Stimulated activated CD8-positive, alpha-beta memory T cell treated with anti-CD3 and anti-CD28 coated beads, Interleukin-7, amount 100 ng/mL, for 48 hours (primary cell): ENCODE measurements around the gene RAB8B.

Source experiments
- DNase-seq, 2 donors: peaks; one replicate each; pipeline ENCODE4 v3.0.0-alpha.2; 2020; ENCODE audit warnings: low read depth in 1 of 2; ENCODE audit errors: extremely low read depth in 1 of 2

The RAB8B gene

GRCh38 chr15:63260791-63261190, 71.4 kb downstream of the RAB8B start:
- no peak for DNase-seq

GRCh38 chr15:63261311-63261710, 71.9 kb downstream of the RAB8B start:
- no peak for DNase-seq

- DNase-seq: no peak
These were observed 74.1 kb downstream of the RAB8B start for GRCh38 chr15:63263519-63263918.

- DNase-seq: no peak
These were observed 75.4 kb downstream of the RAB8B start for GRCh38 chr15:63264688-63265293.

GRCh38 chr15:63274427-63274826, 85.0 kb downstream of the RAB8B start:
- DNase-seq: no peak

GRCh38 chr15:63276342-63277037, 87.1 kb downstream of the RAB8B start:
- DNase-seq: no peak

- DNase-seq: peak; percentile 52 to 55
These were observed 87.9 kb downstream of the RAB8B start, which contains the start of gene APH1B for GRCh38 chr15:63277038-63277892. Gene APH1B, plus strand, starts transcription at chr15:63277605. Its CDS starts 19 bp downstream, at chr15:63277624.

- DNase-seq: no peak
These were observed 88.6 kb downstream of the RAB8B start for GRCh38 chr15:63277893-63278456.

GRCh38 chr15:63283126-63283525, 93.7 kb downstream of the RAB8B start:
- no peak for DNase-seq

GRCh38 chr15:63284335-63284734, 94.9 kb downstream of the RAB8B start:
- DNase-seq: no peak

GRCh38 chr15:63287109-63287508, 97.7 kb downstream of the RAB8B start:
- DNase-seq: no peak

- no peak for DNase-seq
These were observed 98.9 kb downstream of the RAB8B start for GRCh38 chr15:63288342-63288741.

GRCh38 chr15:63288778-63289378, 99.5 kb downstream of the RAB8B start:
- DNase-seq: no peak

GRCh38 chr15:63291507-63291906, 102.1 kb downstream of the RAB8B start:
- no peak for DNase-seq

GRCh38 chr15:63292241-63292640, 102.8 kb downstream of the RAB8B start:
- no peak for DNase-seq

- DNase-seq: no peak
These were observed 103.4 kb downstream of the RAB8B start for GRCh38 chr15:63292771-63293170.

GRCh38 chr15:63294359-63294758, 105.0 kb downstream of the RAB8B start:
- DNase-seq: no peak

GRCh38 chr15:63295341-63295740, 105.9 kb downstream of the RAB8B start:
- DNase-seq: no peak

- DNase-seq: no peak
These were observed 106.8 kb downstream of the RAB8B start for GRCh38 chr15:63296195-63296594.

- no peak for DNase-seq
These were observed 110.7 kb downstream of the RAB8B start for GRCh38 chr15:63299943-63300575.
